Mucosa of stomach (tissue), 1 donor: Measurements from ENCODE around the gene SEMA6B.

ENCODE experiments used
- H3K27me3 ChIP-seq: one replicate; pipeline ENCODE4 v1.7.0; 2013; ENCODE audit warnings: mild to moderate bottlenecking, low read length; ENCODE audit not compliant: control insufficient read depth, insufficient read depth
- H3K36me3 ChIP-seq: one replicate; pipeline ENCODE4 v1.7.0; 2013; ENCODE audit warnings: low read length; ENCODE audit not compliant: control insufficient read depth, insufficient read depth
- H3K4me1 ChIP-seq: one replicate; pipeline ENCODE4 v1.7.0; 2013; ENCODE audit warnings: mild to moderate bottlenecking, low read length; ENCODE audit not compliant: control insufficient read depth, insufficient read depth
- H3K4me3 ChIP-seq: one replicate; pipeline ENCODE4 v1.7.0; 2013; ENCODE audit warnings: low read length
- H3K9ac ChIP-seq: one replicate; pipeline ENCODE4 v1.7.0; 2013; ENCODE audit warnings: mild to moderate bottlenecking, low read length, moderate library complexity
- H3K9me3 ChIP-seq: one replicate; pipeline ENCODE4 v1.7.0; 2013; ENCODE audit warnings: mild to moderate bottlenecking, low read length, moderate library complexity; ENCODE audit not compliant: control insufficient read depth
- donor health status: Pancreatic carcinoma.

The SEMA6B gene

GRCh38 chr19:4493929-4494690 lies 65.4 kb downstream of the SEMA6B start:
- Histone ChIP-seq H3K9me3 (no peaks in the 10 kb centered on the region), H3K4me1 (no peaks in the 10 kb centered on the region), H3K9ac (no peak overlapping the region), H3K4me3 (no peak overlapping the region), H3K36me3 (no peaks in the 10 kb centered on the region), H3K27me3 (no peaks in the 10 kb centered on the region)

- H3K4me1 ChIP-seq: no peaks in the 10 kb centered on the region
- H3K9me3 ChIP-seq: no peaks in the 10 kb centered on the region
- no peak overlapping the region for H3K4me3 ChIP-seq
- H3K9ac ChIP-seq: no peak overlapping the region
- H3K27me3 ChIP-seq: no peaks in the 10 kb centered on the region
- H3K36me3 ChIP-seq: no peaks in the 10 kb centered on the region
Measured at GRCh38 chr19:4493104-4493928, 66.2 kb downstream of the SEMA6B start.
